H1 (cell line): ENCODE measurements around the gene CROCC. TPM values are rescaled to one million over a fixed set of nuclear protein-coding genes. Genes with fewer than 3 reads are reported as not detected.

Source experiments
- CTCF ChIA-PET: fragments of 300-600 bp; sonication (Branson Sonifier 250); formaldehyde crosslinking; loops from one replicate; lab custom pipeline; 2021; ENCODE audit not compliant: partially characterized antibody; lab: Charles Lee
- POLR2A ChIA-PET: fragments of 300-600 bp; sonication (Branson Sonifier 250); formaldehyde crosslinking; loops from one replicate; lab custom pipeline; 2021; ENCODE audit warnings: inconsistent platforms; ENCODE audit not compliant: partially characterized antibody; lab: Charles Lee
- DNase-seq, 2 experiments: peaks; one replicate each; pipeline versions ENCODE4 v3.0.0 to v3.0.0-alpha.2; 2010 to 2022; ENCODE audit warnings: low spot score in 2 of 2, low read depth in 1 of 2, mixed read lengths in 1 of 2
- FAIRE-seq: peaks from 2 replicates; lab custom pipeline; 2011; peaks lifted over from hg19 to GRCh38; lab: Jason Lieb, UNC
- H2AFZ ChIP-seq: 2 replicates; pipeline ENCODE4 v1.8.1; 2012; ENCODE audit warnings: low read length, inconsistent platforms
- H2AK5ac ChIP-seq: 2 replicates; pipeline ENCODE4 v1.6.1; 2013; ENCODE audit warnings: low read depth, low read length
- H2BK120ac ChIP-seq: replicated peaks from 2 replicates; pipeline ENCODE3; 2013; ENCODE audit warnings: low read depth, low read length, inconsistent platforms
- H2BK12ac ChIP-seq: 2 replicates; pipeline ENCODE4 v1.6.1; 2013; ENCODE audit warnings: low read depth, low read length
- H2BK15ac ChIP-seq: 2 replicates; pipeline ENCODE4 v1.6.1; 2013; ENCODE audit warnings: low read length
- H2BK20ac ChIP-seq: 2 replicates; pipeline ENCODE4 v1.6.1; 2013; ENCODE audit warnings: low read length
- H2BK5ac ChIP-seq: 2 replicates; pipeline ENCODE4 v1.6.1; 2013; ENCODE audit warnings: low read depth, low read length
- H3K14ac ChIP-seq: 2 replicates; pipeline ENCODE4 v1.6.1; 2013; ENCODE audit warnings: inconsistent platforms; ENCODE audit not compliant: insufficient read length
- H3K18ac ChIP-seq: 2 replicates; pipeline ENCODE4 v1.6.1; 2013; ENCODE audit warnings: low read length; ENCODE audit errors: extremely low read depth
- H3K23ac ChIP-seq: 2 replicates; pipeline ENCODE4 v1.6.1; 2013; ENCODE audit warnings: inconsistent platforms; ENCODE audit not compliant: insufficient read length
- H3K23me2 ChIP-seq: 2 replicates; pipeline ENCODE4 v1.6.1; 2013; ENCODE audit warnings: low read depth, low read length
- H3K27ac ChIP-seq: 2 replicates; pipeline ENCODE4 v1.6.1; 2011; ENCODE audit warnings: low read depth, low read length, inconsistent platforms
- H3K27me3 ChIP-seq, 4 experiments: replicated peaks in 1 of 4; 1 replicate in 1 of 4; 2 replicates in 3 of 4; pipeline versions ENCODE4 v1.6.1 to v1.8.1; 2011 to 2013; ENCODE audit warnings: low read length in 3 of 4, mild to moderate bottlenecking in 3 of 4, inconsistent platforms in 2 of 4, mixed read lengths in 2 of 4, moderate library complexity in 1 of 4; ENCODE audit not compliant: control insufficient read depth in 3 of 4, insufficient read depth in 3 of 4; ENCODE audit errors: extremely low read depth in 1 of 4
- H3K36me3 ChIP-seq, 4 experiments: 2 replicates each; pipeline versions ENCODE4 v1.6.1 to v1.8.1; 2011 to 2013; ENCODE audit warnings: mild to moderate bottlenecking in 4 of 4, low read length in 3 of 4, moderate library complexity in 2 of 4, control low read depth in 1 of 4, inconsistent platforms in 1 of 4; ENCODE audit not compliant: insufficient read depth in 4 of 4, control insufficient read depth in 2 of 4
- H3K4ac ChIP-seq: replicated peaks from 2 replicates; pipeline ENCODE3; 2013; ENCODE audit warnings: low read length, low read depth, mixed read lengths, inconsistent platforms; ENCODE audit not compliant: insufficient read length
- H3K4me1 ChIP-seq, 4 experiments: replicated peaks in 1 of 4; 1 replicate in 1 of 4; 2 replicates in 3 of 4; pipeline versions ENCODE4 v1.6.1 to v1.8.1; 2011 to 2013; ENCODE audit warnings: low read length in 3 of 4, inconsistent platforms in 2 of 4, mixed read lengths in 1 of 4; ENCODE audit not compliant: insufficient read depth in 4 of 4, control insufficient read depth in 3 of 4
- H3K4me2 ChIP-seq, 2 experiments: 2 replicates each; pipeline versions ENCODE4 v1.6.1 to v1.8.1; 2011 to 2013; ENCODE audit warnings: low read depth in 2 of 2, low read length in 2 of 2, control low read depth in 1 of 2, inconsistent platforms in 1 of 2, mild to moderate bottlenecking in 1 of 2; ENCODE audit not compliant: insufficient read depth in 1 of 2
- H3K4me3 ChIP-seq, 4 experiments: fragments of 200-600, 300-600 bp in 1 of 4; sonication (generic), shearing (Covaris generic), sonication (Bioruptor Twin) in 1 of 4; 2 replicates each; pipeline versions ENCODE4 v1.5.1 to v1.8.1; 2011 to 2016; ENCODE audit warnings: low read length in 4 of 4, low read depth in 3 of 4, control low read depth in 2 of 4, inconsistent platforms in 2 of 4, mild to moderate bottlenecking in 2 of 4, mixed read lengths in 1 of 4, moderate library complexity in 1 of 4; ENCODE audit not compliant: insufficient read depth in 2 of 4; ENCODE audit errors: extremely low read depth in 1 of 4
- H3K56ac ChIP-seq: replicated peaks from 2 replicates; pipeline ENCODE3; 2013; ENCODE audit warnings: low read depth, mild to moderate bottlenecking, mixed read lengths, low read length, inconsistent platforms; ENCODE audit not compliant: insufficient read length
- H3K79me1 ChIP-seq: 2 replicates; pipeline ENCODE4 v1.6.1; 2013; ENCODE audit warnings: low read depth, low read length, control low read depth
- H3K79me2 ChIP-seq, 2 experiments: 2 replicates each; pipeline versions ENCODE4 v1.6.1 to v1.8.1; 2012 to 2013; ENCODE audit warnings: low read length in 2 of 2, mild to moderate bottlenecking in 2 of 2, inconsistent platforms in 1 of 2; ENCODE audit not compliant: insufficient read depth in 2 of 2, control insufficient read depth in 1 of 2
- H3K9ac ChIP-seq, 4 experiments: replicated peaks in 1 of 4; 1 replicate in 1 of 4; 2 replicates in 3 of 4; pipeline versions ENCODE4 v1.6.1 to v1.8.1; 2011 to 2013; ENCODE audit warnings: low read depth in 3 of 4, low read length in 3 of 4, control low read depth in 2 of 4, mild to moderate bottlenecking in 2 of 4, moderate library complexity in 2 of 4, inconsistent platforms in 1 of 4; ENCODE audit errors: extremely low read depth in 1 of 4
- H3K9me3 ChIP-seq, 2 experiments: 2 replicates each; pipeline versions ENCODE4 v1.6.1 to v1.8.1; 2012 to 2013; ENCODE audit warnings: mild to moderate bottlenecking in 2 of 2, moderate library complexity in 2 of 2, control low read depth in 1 of 2, inconsistent platforms in 1 of 2, low read depth in 1 of 2, low read length in 1 of 2, mixed read lengths in 1 of 2; ENCODE audit not compliant: insufficient read depth in 2 of 2
- H4K20me1 ChIP-seq, 2 experiments: replicated peaks in 1 of 2; 2 replicates each; pipeline versions ENCODE3 to v1.8.1; 2011 to 2013; ENCODE audit warnings: inconsistent platforms in 2 of 2, low read length in 2 of 2, mild to moderate bottlenecking in 1 of 2; ENCODE audit not compliant: insufficient read depth in 2 of 2, control insufficient read depth in 1 of 2
- H4K5ac ChIP-seq: 2 replicates; pipeline ENCODE4 v1.6.1; 2013; ENCODE audit warnings: low read length, low read depth, mixed read lengths, inconsistent platforms; ENCODE audit not compliant: insufficient read length
- H4K8ac ChIP-seq: 2 replicates; pipeline ENCODE4 v1.8.0; 2013; ENCODE audit warnings: mild to moderate bottlenecking, moderate library complexity, low read length, inconsistent platforms; ENCODE audit not compliant: insufficient read depth; ENCODE audit errors: extremely low read depth
- H4K91ac ChIP-seq: replicated peaks from 2 replicates; pipeline ENCODE3; 2013; ENCODE audit warnings: low read length, mixed read lengths, inconsistent platforms; ENCODE audit not compliant: insufficient read length
- ASH2L ChIP-seq: fragments of 200-600, 300-600 bp; sonication (generic); IDR thresholded peaks from one replicate; pipeline ENCODE4 v1.7.1; 2017; ENCODE audit warnings: low read length
- BCL11A ChIP-seq, 2 experiments: IDR thresholded peaks; one replicate each; pipeline ENCODE4 v1.6.1; 2011; ENCODE audit warnings: low read depth in 2 of 2, low read length in 2 of 2, mild to moderate bottlenecking in 2 of 2
- CHD2 ChIP-seq: IDR thresholded peaks from 2 replicates; pipeline ENCODE4 v1.6.1; 2012; ENCODE audit warnings: low read length, improper control_type of control experiment
- FOSL1 ChIP-seq: IDR thresholded peaks from 2 replicates; pipeline ENCODE4 v1.6.1; 2011; ENCODE audit warnings: mild to moderate bottlenecking, low read depth, low read length, moderate library complexity; ENCODE audit not compliant: insufficient read depth
- HDAC6 ChIP-seq: IDR thresholded peaks from one replicate; pipeline ENCODE4 v1.7.1; 2012; ENCODE audit warnings: low read depth, mild to moderate bottlenecking, inconsistent platforms, low read length, moderate library complexity
- JUN ChIP-seq: IDR thresholded peaks from 2 replicates; pipeline ENCODE4 v1.6.1; 2011; ENCODE audit warnings: low read depth, mild to moderate bottlenecking, improper control_type of control experiment, low read length
- KDM4A ChIP-seq: IDR thresholded peaks from one replicate; pipeline ENCODE4 v1.7.1; 2012; ENCODE audit warnings: low read depth, mild to moderate bottlenecking, moderate library complexity, low read length, inconsistent platforms; ENCODE audit not compliant: severe bottlenecking
- MAFK ChIP-seq: IDR thresholded peaks from 2 replicates; pipeline ENCODE4 v1.6.1; 2012; ENCODE audit warnings: low read depth, mild to moderate bottlenecking, improper control_type of control experiment, low read length
- SP1 ChIP-seq: IDR thresholded peaks from 2 replicates; pipeline ENCODE4 v1.6.1; 2011; ENCODE audit warnings: low read depth, low read length
- SP2 ChIP-seq: IDR thresholded peaks from 2 replicates; pipeline ENCODE4 v1.6.1; 2012; ENCODE audit warnings: mild to moderate bottlenecking, low read length, inconsistent platforms
- TAF7 ChIP-seq: optimal IDR thresholded peaks from 2 replicates; pipeline ENCODE3; 2011; ENCODE audit warnings: low read depth, mild to moderate bottlenecking, inconsistent platforms, low read length, moderate library complexity, borderline replicate concordance
- TEAD4 ChIP-seq: IDR thresholded peaks from 2 replicates; pipeline ENCODE4 v1.6.1; 2012; ENCODE audit warnings: low read depth, low read length, inconsistent platforms, mixed read lengths
- YY1 ChIP-seq: IDR thresholded peaks from 2 replicates; pipeline ENCODE4 v1.6.1; 2011; ENCODE audit warnings: low read depth, mild to moderate bottlenecking, low read length
- WGBS, 2 experiments: shearing (Covaris generic) in 1 of 2; methylation state at CpG; one replicate each; pipeline versions ENCODE4 v1.1.6 to v1.1.7; 2013 to 2015; ENCODE audit warnings: low lambda C conversion rate in 2 of 2, mixed read lengths in 2 of 2, inconsistent platforms in 1 of 2, low coverage in 1 of 2, missing lambda C conversion rate in 1 of 2; ENCODE audit not compliant: insufficient replicate concordance in 2 of 2, insufficient coverage in 1 of 2, insufficient read length in 1 of 2; ENCODE audit errors: extremely low coverage in 1 of 2, missing lambda C conversion rate in 1 of 2; 5-methylcytosine and 5-hydroxymethylcytosine counted together
- polyA plus RNA-seq, 7 experiments: library from polyadenylated mRNA; depleted of rRNA in 3 of 7; stranded (reverse) in 5 of 7; unstranded in 2 of 7; fragments of >200 nt in 5 of 7; fragments of 200-250 nt in 2 of 7; gene quantifications; 1 replicate in 5 of 7; 2 replicates in 1 of 7; 4 replicates in 1 of 7; pipeline versions ENCODE4 v1.2.1 to v1.2.3, GENCODE V29; 2011 to 2013; ENCODE audit warnings: missing spikeins in 2 of 7, mixed read lengths in 2 of 7
- total RNA-seq: library from RNA; stranded (reverse); fragmentation: NEBNext Ultra II Directional; extraction: Animal tissue kit (Norgen Biotek cat#: 25700); gene quantifications from 2 replicates; pipeline ENCODE4 v1.2.1, GENCODE V29; 2021

Gene CROCC
- total and polyA plus RNA-seq, 2 of the 8 experiments (the other 6 are each of a cell fraction or from before 2014, with no cell fraction given) = 12.1 to 39.5 TPM

DNA sequence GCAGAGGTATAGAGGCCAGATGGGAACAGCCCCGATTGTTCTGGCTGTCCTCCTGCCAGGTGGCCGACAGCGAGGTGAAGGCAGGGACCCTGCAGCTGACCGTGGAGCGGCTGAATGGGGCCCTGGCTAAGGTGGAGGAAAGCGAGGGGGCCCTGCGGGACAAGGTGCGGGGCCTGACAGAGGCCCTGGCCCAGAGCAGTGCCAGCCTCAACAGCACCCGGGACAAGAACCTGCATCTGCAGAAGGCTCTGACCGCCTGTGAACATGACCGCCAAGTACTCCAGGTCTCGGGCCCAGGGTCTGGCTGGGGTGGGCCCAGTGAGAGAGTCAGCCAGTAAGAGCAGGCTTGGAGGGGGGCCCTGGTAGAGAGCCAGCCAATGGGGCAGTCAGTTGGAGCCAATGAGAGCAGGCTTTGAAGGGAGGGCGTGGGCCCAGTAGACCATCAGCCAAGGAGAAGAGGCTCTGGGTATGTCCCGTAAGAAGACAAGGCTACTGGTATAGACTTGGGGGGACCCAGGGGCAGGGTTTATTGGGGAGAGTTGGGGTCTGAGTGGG is 47.4 kb downstream of the CROCC start:
- Histone ChIP-seq H2AK5ac (no peak overlapping the region), H2BK12ac (no peak overlapping the region), H3K23ac (no peak overlapping the region), H3K27me3 (no peaks in the 10 kb centered on the region), H3K4ac (no peak overlapping the region), H3K4me2 (no peak overlapping the region)
- TF ChIP-seq TAF7 (no peak), TEAD4 (no peak), BCL11A (IDR thresholded peaks at IDR 0.05; ENCODE audit: low read depth in 2 of 2, low read length in 2 of 2) (no peak), HDAC6 (no peak), CHD2 (no peak), MAFK (no peak), ASH2L (no peak), YY1 (no peak), SP1 (no peak), KDM4A (no peak), FOSL1 (no peak), SP2 (no peak), JUN (no peak)
- TF ChIP-seq, all 59 proteins: peak for 0
- Histone ChIP-seq H3K79me1 (no peaks in the 10 kb centered on the region), H2BK120ac (no peak overlapping the region), H4K91ac (no peak overlapping the region), H4K8ac (no peak overlapping the region), H3K4me3 (no peak overlapping the region), H4K5ac (no peak overlapping the region), H4K20me1 (peaks cover 8 to 14% of the 10 kb centered on the region in 2 experiments), H2AFZ (no peak overlapping the region), H3K36me3 (peaks cover 7 to 35% (median 21%) of the 10 kb centered on the region in 4 experiments; a peak in 7 of 8 replicates), H3K9ac (no peak overlapping the region), H3K14ac (no peak overlapping the region), H3K18ac (no peak overlapping the region), H3K56ac (no peak overlapping the region), H3K27ac (no peak overlapping the region), H3K79me2 (no peaks in the 10 kb centered on the region), H2BK15ac (no peak overlapping the region), H3K23me2 (peaks cover 3% of the 10 kb centered on the region; the same call in 1 of the 2 replicates), H3K9me3 (no peaks in the 10 kb centered on the region), H2BK20ac (no peak overlapping the region), H3K4me1 (peaks cover 0 to 11% (median 8%) of the 10 kb centered on the region in 4 experiments; a peak in 6 of 7 replicates), H2BK5ac (no peak overlapping the region)
- ChIA-PET CTCF (interaction anchor here (0.6 to 14.3 kb wide), 8 partner anchors 8 to 107 kb away, joined by 3 to 267 read pairs (median 8); partner anchors contain the start of gene MFAP2), POLR2A (interaction anchor here (2.6 to 9.5 kb wide), 2 partner anchors 9 to 11 kb away, joined by 7 to 92 read pairs; partner anchors contain the start of gene MFAP2)
- WGBS, 2 experiments = 92% methylated on average over 14 of the region's 14 CpGs; no CpG with 5 or more reads in 1 of the 2 experiments
- DNase-seq (no peak), FAIRE-seq (no peak)
